Stomach (tissue), 4 donors: ENCODE results near the gene SCN5A.

Experiments
- POLR2AphosphoS5 ChIP-seq, 3 donors: sonication (generic); formaldehyde crosslinking; IDR thresholded peaks; one replicate each; pipeline ENCODE4 v1.6.1; 2016; ENCODE audit warnings: antibody characterized with exemption in 3 of 3
- TF ChIP-seq, protein P1 (sequence below), 7 experiments: fragments of 450-650 bp in 4 of 7; fragments of 200-600 bp in 3 of 7; sonication (generic) in 3 of 7; IDR thresholded peaks; one replicate each; pipeline ENCODE4 v1.5.1; 2016 to 2019; ENCODE audit warnings: antibody characterized with exemption in 7 of 7, control low read depth in 2 of 7, mild to moderate bottlenecking in 1 of 7

DNA sequence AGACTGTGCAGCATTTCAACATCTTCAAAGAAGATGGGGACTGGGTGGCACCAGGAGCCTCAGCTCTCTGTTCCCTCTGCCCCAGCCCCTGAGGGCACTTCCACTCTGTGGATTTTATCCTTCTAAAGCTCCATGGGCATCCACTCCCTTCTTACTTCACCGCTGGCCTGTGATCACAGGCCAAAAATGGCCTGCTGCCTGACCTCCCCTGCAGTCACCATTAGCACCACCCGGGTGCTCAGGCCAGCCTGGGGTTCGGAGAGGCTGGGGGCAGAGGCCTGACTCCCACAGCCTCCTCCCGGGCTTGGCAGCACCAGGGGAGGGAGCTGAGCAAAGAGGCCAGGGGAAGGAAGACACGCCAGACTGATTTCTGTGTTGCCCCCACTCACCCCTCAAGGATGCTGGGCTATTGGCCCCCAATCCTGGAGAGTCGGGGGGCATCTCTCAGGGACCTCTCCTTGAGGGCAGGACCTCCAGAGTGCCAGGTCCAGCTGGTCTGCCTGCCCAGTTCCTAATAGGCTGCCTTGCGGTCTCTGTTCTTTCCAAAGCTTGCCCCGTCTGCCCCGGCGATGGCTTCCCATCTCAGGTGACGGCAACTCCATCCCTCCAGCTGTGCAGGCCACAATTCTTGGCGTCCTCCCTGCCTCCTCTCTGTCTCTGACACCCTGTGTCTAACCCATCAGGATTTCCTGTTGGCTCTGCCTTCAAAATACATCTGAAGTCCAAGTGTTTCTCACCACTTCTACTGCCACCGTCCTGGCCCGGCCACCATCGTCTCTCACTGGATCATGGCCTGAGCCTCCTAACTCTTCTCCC lies 86.2 kb downstream of the SCN5A start:
- no peak for TF ChIP-seq POLR2AphosphoS5 (IDR thresholded peaks at IDR 0.05)
- TF ChIP-seq, protein P1, sequence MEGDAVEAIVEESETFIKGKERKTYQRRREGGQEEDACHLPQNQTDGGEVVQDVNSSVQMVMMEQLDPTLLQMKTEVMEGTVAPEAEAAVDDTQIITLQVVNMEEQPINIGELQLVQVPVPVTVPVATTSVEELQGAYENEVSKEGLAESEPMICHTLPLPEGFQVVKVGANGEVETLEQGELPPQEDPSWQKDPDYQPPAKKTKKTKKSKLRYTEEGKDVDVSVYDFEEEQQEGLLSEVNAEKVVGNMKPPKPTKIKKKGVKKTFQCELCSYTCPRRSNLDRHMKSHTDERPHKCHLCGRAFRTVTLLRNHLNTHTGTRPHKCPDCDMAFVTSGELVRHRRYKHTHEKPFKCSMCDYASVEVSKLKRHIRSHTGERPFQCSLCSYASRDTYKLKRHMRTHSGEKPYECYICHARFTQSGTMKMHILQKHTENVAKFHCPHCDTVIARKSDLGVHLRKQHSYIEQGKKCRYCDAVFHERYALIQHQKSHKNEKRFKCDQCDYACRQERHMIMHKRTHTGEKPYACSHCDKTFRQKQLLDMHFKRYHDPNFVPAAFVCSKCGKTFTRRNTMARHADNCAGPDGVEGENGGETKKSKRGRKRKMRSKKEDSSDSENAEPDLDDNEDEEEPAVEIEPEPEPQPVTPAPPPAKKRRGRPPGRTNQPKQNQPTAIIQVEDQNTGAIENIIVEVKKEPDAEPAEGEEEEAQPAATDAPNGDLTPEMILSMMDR (IDR thresholded peaks at IDR 0.05): no peak
